Heart right ventricle (tissue), 16 donors: Measurements from ENCODE around the gene WDR31. TPM values are rescaled to one million over a fixed set of nuclear protein-coding genes. Genes with fewer than 3 reads are reported as not detected.

Experiments used
- ATAC-seq, 8 donors: fragments of 200-7000 bp; cut with Tn5 transposase; one replicate each; pipeline ENCODE4 v1.9.1; 2020; ENCODE audit warnings: mild to moderate bottlenecking in 8 of 8, moderate library complexity in 8 of 8, moderate number of reproducible peaks in 1 of 8
- DNase-seq, 2 donors: peaks; one replicate each; pipeline ENCODE4 v3.0.0-alpha.2; 2020
- H3K27ac ChIP-seq, 10 donors: fragments of 200-600 bp; sonication (generic) in 2 of 10; one replicate each; pipeline versions ENCODE4 v1.5.0 to v1.8.0; 2020 to 2022; ENCODE audit warnings: mild to moderate bottlenecking in 3 of 10
- H3K27me3 ChIP-seq, 7 donors: fragments of 200-600 bp; one replicate each; pipeline ENCODE4 v1.8.0; 2021 to 2022; ENCODE audit warnings: mild to moderate bottlenecking in 2 of 7
- H3K36me3 ChIP-seq, 9 donors: fragments of 200-600 bp; sonication (generic) in 1 of 9; one replicate each; pipeline versions ENCODE4 v1.5.0 to v1.8.0; 2020 to 2022; ENCODE audit warnings: mild to moderate bottlenecking in 2 of 9
- H3K4me1 ChIP-seq, 9 donors: fragments of 200-600 bp; sonication (generic) in 1 of 9; one replicate each; pipeline versions ENCODE4 v1.5.0 to v1.8.0; 2020 to 2022; ENCODE audit warnings: mild to moderate bottlenecking in 4 of 9
- H3K4me3 ChIP-seq, 10 donors: fragments of 200-600 bp; sonication (generic) in 2 of 10; one replicate each; pipeline versions ENCODE4 v1.5.0 to v1.8.0; 2020 to 2022; ENCODE audit warnings: mild to moderate bottlenecking in 7 of 10, moderate library complexity in 2 of 10
- H3K9me3 ChIP-seq, 11 donors: fragments of 200-600 bp in 10 of 11; sonication (generic) in 2 of 11; one replicate each; pipeline versions ENCODE4 v1.5.0 to v1.8.0; 2013 to 2022; ENCODE audit warnings: mild to moderate bottlenecking in 2 of 11, control low read depth in 1 of 11, moderate library complexity in 1 of 11
- CTCF ChIP-seq, 9 donors: fragments of 200-600 bp; sonication (generic) in 2 of 9; IDR thresholded peaks; one replicate each; pipeline versions ENCODE4 v1.5.0 to v1.8.0; 2021 to 2022; ENCODE audit warnings: antibody characterized with exemption in 9 of 9, mild to moderate bottlenecking in 5 of 9, moderate library complexity in 1 of 9
- WGBS, 2 donors: extraction: QIAGEN DNeasy Blood & Tissue Kit; methylation state at CpG; one replicate each; pipeline ENCODE4 v1.1.7; 2013; ENCODE audit warnings: inconsistent platforms in 1 of 2; 5-methylcytosine and 5-hydroxymethylcytosine counted together
- intact Hi-C, 10 donors: fragments of 100-400 bp; cut with DNase I; formaldehyde crosslinking; loops; one replicate each; pipeline versions ENCODE4 v1.11.1 to v1.14.2; 2022
- polyA plus RNA-seq, 2 donors: library from polyadenylated mRNA; stranded (reverse); fragments of 200-250 nt; gene quantifications; one replicate each; pipeline ENCODE4 v1.2.3, GENCODE V29; 2013
- total RNA-seq, 10 donors: library from RNA; stranded (reverse); fragmentation: NEBNext Ultra II Directional in 3 of 10; extraction: Animal tissue kit (Norgen Biotek cat#: 25700) in 3 of 10; gene quantifications; one replicate each; pipeline versions ENCODE4 v1.2.1 to v1.2.4, GENCODE V29; 2021 to 2023
- donor health status: Arrhythmogenic right ventricular cardiomyopathy.
- donor health status: ischemic (EF 13 %, LVEDD 7.1; RV severe dilation, severe dysfunction).
- donor health status: healthy with polysubstance abuse.
- donor health status: DM: no; HTN: yes; CAD: no.
- donor health status: DM: no; HTN: no; CAD: no.
- donor health status: ischemic (EF 25% LVEDD 6.9; RV normal size, moderate dysfunction).
- donor health status: ischemic (EF 25% LVEDD 5.7; RV mildly dilated, moderate dysfunction).
- donor health status: healthy.
- donor health status: DM: yes; HTN: yes; CAD: no.
- donor health status: Ischemic cardiomyopathy.
- donor health status: ischemic (EF 35%, LVEDD 5.7; RV mildly dilated, moderate dysfunction).
- donor health status: nonischemic (EF 11% LVEDD 7.7; RV severe dilation, severe dysfunction).
- donor health status: DM: yes; HTN: yes; CAD: no.
- donor health status: PGD.
- donor health status: ischemic (EF 29% LVEDD 5.4; RV normal size, mild dysfunction).
- donor health status: nonischemic (EF 23%, LVEDD 6.1; RV moderate dilation, normal function).

WDR31 gene
- total and polyA plus RNA-seq, 12 donors = 3.4 to 29.0 (median 18.1) TPM

GRCh38 chr9:113341712-113342410 lies 1.8 kb upstream of the WDR31 start:
- 69 to 72% methylated on average over 9 of the region's 9 CpGs for WGBS, 2 donors
- Histone ChIP-seq H3K4me3 (no peak overlapping the region), H3K9me3 (no peaks in the 10 kb centered on the region), H3K27me3 (no peaks in the 10 kb centered on the region), H3K27ac (no peak overlapping the region), H3K4me1 (peaks cover 0 to 31% (median 22%) of the 10 kb centered on the region in 9 donors), H3K36me3 (no peaks in the 10 kb centered on the region)
- ATAC-seq (no peak), DNase-seq (no peak)
- no peak for TF ChIP-seq CTCF (IDR thresholded peaks at IDR 0.05)
- intact Hi-C loops = loop anchor here in 5 of 10 donors (2.0 to 5.0 kb wide), 4 partner anchors 35 to 60 kb away; partner anchors contain the start of genes ALAD (in 3 of the 5) and HDHD3 (in 1 of the 5)

GRCh38 chr9:113337714-113338113 lies 2.4 kb downstream of the WDR31 start:
- Histone ChIP-seq H3K4me1 (peaks cover 0 to 17% (median 12%) of the 10 kb centered on the region in 9 donors), H3K36me3 (peaks cover 0 to 5% (median 0%) of the 10 kb centered on the region in 9 donors), H3K27me3 (no peaks in the 10 kb centered on the region), H3K9me3 (no peaks in the 10 kb centered on the region), H3K27ac (no peak overlapping the region), H3K4me3 (no peak overlapping the region)
- intact Hi-C loops = no loop called here
- no peak for ATAC-seq
- TF ChIP-seq CTCF (IDR thresholded peaks at IDR 0.05) = no peak
- no peak for DNase-seq
- WGBS, 2 donors = 89 to 93% methylated on average over 2 of the region's 2 CpGs

GRCh38 chr9:113331780-113332179 lies 8.3 kb downstream of the WDR31 start:
- Histone ChIP-seq H3K4me3 (no peak overlapping the region), H3K27me3 (no peaks in the 10 kb centered on the region), H3K36me3 (peaks cover 0 to 23% (median 0%) of the 10 kb centered on the region in 9 donors), H3K4me1 (peaks cover 0 to 14% (median 0%) of the 10 kb centered on the region in 9 donors), H3K9me3 (no peaks in the 10 kb centered on the region), H3K27ac (no peak overlapping the region)
- no peak for DNase-seq
- no peak for TF ChIP-seq CTCF (IDR thresholded peaks at IDR 0.05)
- no peak for ATAC-seq
- intact Hi-C loops = no loop called here
- WGBS, 2 donors = 60 to 61% methylated on average over 4 of the region's 4 CpGs

- intact Hi-C loops = no loop called here
- Histone ChIP-seq H3K27ac (peak overlapping the region in 6 of 10 donors; percentile 29 to 53 (median 39)), H3K4me3 (no peak overlapping the region), H3K9me3 (no peaks in the 10 kb centered on the region), H3K4me1 (peaks cover 0 to 14% (median 0%) of the 10 kb centered on the region in 9 donors), H3K36me3 (peaks cover 0 to 18% (median 0%) of the 10 kb centered on the region in 9 donors), H3K27me3 (no peaks in the 10 kb centered on the region)
- WGBS, 2 donors = 80 to 83% methylated on average over 3 of the region's 3 CpGs
- no peak for TF ChIP-seq CTCF (IDR thresholded peaks at IDR 0.05)
- ATAC-seq (peak in 5 of 8 donors; percentile 71 to 98 (median 76)), DNase-seq (no peak)
Measured at GRCh38 chr9:113328045-113328782, 11.9 kb downstream of the WDR31 start.
